OCI-LY7 (cell line): ENCODE results near the gene FUT3.

Experiments
- EZH2phosphoT487 ChIP-seq: fragments of 200-600 bp; sonication (generic); IDR thresholded peaks from 2 replicates; pipeline ENCODE4 v1.6.1; 2018; ENCODE audit warnings: low read depth, borderline replicate concordance, mild to moderate bottlenecking, mixed run types, antibody characterized with exemption, low read length, moderate library complexity, mixed read lengths
- TF ChIP-seq, protein P1 (sequence below): fragments of 200-600 bp; sonication (generic); conservative IDR thresholded peaks from 2 replicates; pipeline ENCODE4 v1.5.1; 2014; ENCODE audit warnings: mild to moderate bottlenecking, antibody characterized with exemption, low read length, moderate library complexity, mixed read lengths

DNA sequence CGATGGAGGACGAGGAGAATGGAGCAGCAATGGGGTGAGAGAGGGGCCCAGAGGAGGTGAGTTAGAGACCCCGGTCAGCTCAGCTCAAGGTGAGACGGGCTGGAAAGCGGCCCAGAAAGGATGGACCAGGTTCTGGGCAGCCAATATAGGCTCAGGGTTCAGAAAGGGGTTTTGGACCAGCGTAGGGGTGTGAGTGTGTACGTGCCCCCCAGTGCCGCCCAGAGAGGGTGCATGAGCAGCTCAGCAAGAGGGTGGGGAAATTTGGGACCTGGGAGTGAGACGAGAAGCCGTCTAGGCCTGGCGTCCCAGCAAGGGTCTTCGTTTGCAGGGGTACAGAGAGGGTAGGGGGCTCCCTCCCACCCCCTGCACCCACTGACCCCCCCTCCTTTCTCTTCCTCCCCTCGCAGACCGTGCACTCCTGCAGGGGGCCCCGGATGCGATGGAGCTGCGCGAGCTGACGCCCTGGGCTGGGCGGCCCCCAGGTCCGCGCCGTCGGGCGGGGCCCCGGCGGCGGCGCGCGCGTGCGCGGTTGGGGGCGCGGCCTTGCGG is 23.8 kb downstream of the FUT3 start:
- TF ChIP-seq, protein P1, sequence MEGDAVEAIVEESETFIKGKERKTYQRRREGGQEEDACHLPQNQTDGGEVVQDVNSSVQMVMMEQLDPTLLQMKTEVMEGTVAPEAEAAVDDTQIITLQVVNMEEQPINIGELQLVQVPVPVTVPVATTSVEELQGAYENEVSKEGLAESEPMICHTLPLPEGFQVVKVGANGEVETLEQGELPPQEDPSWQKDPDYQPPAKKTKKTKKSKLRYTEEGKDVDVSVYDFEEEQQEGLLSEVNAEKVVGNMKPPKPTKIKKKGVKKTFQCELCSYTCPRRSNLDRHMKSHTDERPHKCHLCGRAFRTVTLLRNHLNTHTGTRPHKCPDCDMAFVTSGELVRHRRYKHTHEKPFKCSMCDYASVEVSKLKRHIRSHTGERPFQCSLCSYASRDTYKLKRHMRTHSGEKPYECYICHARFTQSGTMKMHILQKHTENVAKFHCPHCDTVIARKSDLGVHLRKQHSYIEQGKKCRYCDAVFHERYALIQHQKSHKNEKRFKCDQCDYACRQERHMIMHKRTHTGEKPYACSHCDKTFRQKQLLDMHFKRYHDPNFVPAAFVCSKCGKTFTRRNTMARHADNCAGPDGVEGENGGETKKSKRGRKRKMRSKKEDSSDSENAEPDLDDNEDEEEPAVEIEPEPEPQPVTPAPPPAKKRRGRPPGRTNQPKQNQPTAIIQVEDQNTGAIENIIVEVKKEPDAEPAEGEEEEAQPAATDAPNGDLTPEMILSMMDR = no peak
- TF ChIP-seq EZH2phosphoT487 = no peak
